ENCODE measurements around the gene RBBP7.

- no peak for TF ChIP-seq CTCF (IDR thresholded peaks at IDR 0.05)
- TF ChIP-seq POLR2A (IDR thresholded peaks at IDR 0.05) = no peak
Observed at GRCh38 chrX:16914058-16914457, 43.9 kb upstream of the RBBP7 start.

All from suprapubic skin (tissue), 3 donors.